Stimulated activated CD4-positive, alpha-beta T cell treated with anti-CD3 and anti-CD28 coated beads, Interleukin-1b, Interleukin-23, amount 100 ng/mL, for 1 hour (primary cell): ENCODE measurements around the gene S100A3.
A peak's percentile ranks its signal among the peaks of the same experiment; 100 is the strongest.

Source experiments
- DNase-seq, 2 donors: peaks; one replicate each; pipeline ENCODE4 v3.0.0-alpha.2; 2020; ENCODE audit warnings: low read depth in 2 of 2

The S100A3 gene

DNA sequence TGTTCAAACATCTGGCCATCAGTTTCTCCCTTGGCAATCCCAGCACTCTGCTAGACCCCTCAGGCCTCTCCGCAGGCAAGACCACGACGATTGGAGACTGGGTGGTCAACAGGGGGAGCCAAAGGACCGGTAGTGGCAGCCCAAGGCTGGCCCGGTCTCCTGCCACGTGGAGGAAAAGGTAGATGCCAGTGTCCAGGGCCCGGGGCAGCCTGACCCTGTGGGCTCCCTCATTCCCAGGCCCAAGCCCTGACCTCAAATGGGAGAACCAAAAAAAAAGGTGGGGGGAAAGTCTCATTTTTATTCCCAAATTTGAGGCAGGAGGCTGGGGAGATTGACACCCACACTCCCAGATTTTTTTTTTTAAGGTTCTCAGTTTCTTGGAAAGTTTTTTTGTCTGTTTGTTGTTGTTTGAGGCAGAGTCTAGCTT lies 38.1 kb downstream of the S100A3 start:
- peak; percentile 53 to 70 for DNase-seq

DNA sequence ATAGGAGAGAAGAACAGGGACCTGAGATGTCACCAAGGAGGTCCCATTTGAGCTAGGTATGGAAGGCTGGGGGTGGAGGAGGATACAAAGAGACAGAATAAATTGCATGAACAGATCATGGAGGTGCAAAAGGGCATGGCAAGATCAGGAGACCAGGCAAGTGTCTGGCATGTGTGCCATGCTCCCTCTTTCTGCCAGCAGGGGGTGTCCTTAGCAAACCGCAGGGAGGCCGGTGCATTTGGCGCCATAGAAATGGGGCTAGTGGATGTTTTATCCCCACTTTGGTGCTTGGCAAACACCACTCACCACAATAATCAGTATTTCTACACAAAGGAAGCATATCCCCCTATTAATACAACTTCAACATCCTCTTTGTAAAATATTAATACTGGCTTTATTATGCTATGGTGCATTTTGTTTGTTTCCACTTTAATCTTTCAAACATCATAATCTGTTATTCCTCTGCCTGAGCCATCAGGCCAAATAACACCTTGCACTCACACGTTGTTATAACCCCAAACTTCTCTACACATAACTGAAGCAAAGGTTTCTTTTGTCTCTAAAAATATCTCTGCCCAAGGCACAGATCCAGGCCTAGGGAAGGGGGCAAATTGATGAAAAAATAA lies 39.2 kb downstream of the S100A3 start:
- peak in 1 of 2 donors; percentile 51 for DNase-seq

DNA sequence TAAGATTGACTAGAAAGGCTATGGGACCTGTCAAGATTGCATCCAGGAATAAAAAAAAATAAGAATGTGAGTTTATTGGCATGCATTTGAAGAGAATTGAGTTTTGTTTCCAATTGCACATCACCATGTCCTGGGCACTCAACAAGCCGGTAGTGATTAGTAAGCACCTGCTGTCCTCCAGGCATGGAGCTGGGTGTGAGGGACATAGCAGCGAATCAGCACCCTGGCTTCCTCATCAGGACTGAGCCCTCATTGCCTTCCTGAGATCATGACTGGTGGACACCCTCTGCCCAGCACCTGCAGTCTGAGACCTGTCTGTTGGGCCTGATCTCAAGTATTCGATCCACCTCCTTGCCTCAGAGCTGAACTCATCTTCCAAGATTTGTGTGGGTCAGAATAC lies 40.0 kb downstream of the S100A3 start:
- DNase-seq = no peak

DNA sequence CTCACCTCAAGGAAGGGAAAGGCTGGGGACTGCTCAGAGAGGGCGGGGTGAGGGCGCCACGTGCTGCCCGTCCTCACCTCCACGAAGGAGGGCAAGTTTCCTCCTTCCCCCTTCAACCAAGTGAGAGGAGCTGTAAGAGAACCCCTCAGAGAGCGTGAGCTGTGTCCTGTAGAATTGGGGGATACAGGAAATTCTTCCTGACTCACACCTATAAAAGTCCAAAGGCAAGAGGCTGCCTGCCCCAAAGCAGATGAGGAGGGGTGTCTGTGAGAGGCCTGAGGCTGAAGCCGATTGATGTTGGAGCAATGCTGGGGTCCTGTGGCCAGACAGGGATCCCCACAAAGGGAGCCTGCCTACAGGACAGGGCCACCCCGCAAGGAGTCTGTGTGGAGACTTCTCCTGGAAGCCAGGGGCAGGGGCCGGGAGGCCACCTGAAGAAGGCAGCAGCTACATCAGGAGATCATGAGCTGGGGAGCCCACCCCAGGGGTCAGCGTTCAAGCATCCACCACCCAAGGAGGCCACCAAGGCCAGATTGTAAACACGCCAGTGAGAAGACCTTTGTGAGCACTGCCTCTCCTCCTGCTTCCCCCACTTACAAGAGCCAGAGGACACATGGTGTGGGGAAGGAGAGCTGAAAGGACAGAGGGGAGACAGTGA lies 41.0 kb downstream of the S100A3 start:
- no peak for DNase-seq

DNA sequence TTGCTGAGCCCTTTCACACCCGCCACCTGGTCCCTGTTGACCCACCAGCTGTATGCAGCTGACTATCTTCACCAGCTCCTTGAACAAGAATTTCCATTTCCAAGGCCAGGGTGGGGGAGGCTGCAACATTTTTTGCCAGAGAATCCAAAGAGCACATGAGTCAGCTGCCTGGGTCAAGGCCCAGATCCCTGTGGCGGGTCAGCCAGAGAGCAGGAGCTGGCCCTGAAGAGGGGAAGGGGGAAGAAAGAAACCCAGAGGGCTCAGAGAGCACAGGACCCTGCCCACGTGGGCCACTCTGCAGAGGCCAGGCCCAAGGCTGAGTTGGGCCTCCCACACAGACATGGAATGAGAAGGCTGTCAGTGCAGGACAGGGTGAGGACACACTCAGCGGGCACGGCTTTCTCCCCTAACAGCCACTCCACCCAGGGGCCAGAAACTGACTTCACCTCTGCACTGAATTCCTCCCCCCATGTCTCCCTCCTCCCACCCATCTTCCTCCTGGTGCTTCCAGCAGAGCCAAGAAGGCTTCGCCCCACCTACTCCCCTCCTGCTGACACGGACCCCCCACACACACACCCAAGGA lies 42.1 kb downstream of the S100A3 start:
- no peak for DNase-seq

DNA sequence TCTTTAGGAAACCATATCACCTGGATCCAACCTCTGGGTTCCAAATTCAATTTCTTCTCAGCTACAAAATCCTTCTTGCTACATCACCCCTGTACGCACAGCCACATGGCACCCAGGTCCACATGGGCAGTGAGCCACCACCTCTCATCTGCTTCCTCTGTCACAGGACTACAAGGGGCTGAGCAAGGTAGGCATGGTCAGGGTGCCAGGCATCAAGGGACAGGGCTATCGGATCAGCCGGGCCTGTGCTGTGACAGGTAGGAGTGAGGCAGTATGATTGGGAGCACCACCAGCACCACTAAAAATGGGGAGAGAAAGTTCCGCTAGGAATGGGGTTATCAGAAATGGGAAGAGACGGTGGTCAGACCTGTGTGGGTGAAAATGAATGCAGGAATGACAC lies 42.7 kb downstream of the S100A3 start:
- DNase-seq = no peak

GRCh38 chr1:153505576-153505975 lies 43.5 kb downstream of the S100A3 start:
- DNase-seq = no peak

GRCh38 chr1:153503766-153504165 lies 45.3 kb downstream of the S100A3 start:
- no peak for DNase-seq

GRCh38 chr1:153498746-153499145 lies 50.3 kb downstream of the S100A3 start:
- no peak for DNase-seq
